Measurements from ENCODE around the gene ERFE.

ERFE gene

DNA sequence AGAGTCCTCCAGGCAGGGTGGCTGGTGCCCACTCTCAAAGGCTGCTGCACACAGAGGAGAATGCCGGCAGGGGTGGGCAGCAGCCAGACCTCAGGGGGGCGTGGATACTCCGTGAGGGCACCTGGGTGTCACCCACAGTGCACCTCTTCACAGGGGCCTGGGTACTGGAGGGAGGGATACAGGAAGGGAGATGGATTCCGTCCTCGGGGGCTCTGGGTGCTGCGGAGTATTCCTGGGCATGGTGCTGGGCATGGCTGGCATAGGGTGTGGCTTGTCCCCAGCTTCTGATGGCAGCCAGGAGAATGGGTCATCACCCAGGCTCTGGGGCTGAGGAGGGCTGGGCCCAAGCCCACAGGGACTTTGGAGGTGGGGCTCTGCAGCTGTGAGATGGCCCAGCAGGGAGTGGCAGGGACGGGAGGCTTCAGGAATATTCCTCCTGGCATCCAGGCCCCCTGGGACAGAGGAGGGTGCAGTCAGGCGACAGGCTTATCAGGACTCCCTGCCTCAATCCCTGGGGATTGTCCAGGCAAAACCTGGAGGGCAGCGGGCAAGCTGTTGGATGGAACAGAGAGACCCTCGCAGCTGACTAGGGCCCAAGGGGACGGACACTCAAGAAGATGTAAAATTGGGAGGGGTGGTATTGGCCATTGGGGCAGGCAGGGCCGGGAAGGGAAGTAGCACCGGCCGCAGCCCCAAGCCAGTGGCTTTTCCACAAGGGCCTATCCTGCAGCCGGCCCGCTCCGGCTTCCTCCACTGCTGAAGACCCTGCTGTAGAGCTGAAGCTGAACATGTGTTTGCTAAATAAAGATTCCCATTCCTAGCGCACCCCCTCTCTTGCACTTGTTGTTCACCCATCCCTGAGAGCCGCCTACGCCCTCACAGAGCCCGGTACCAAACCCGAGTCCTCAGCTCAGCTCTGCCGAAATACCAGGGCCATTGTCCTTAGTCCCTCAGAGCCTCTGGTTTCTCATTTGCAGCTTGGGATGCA lies 26.0 kb upstream of the ERFE start:
- Histone ChIP-seq H4K20me1 (ENCODE audit: insufficient read depth, low read length) (no peaks in the 10 kb centered on the region), H3K9me2 (ENCODE audit: low read depth, low read length) (no peaks in the 10 kb centered on the region), H3K4me1 (ENCODE audit: insufficient read depth, low read length, severe bottlenecking) (no peaks in the 10 kb centered on the region), H3K9me3 (ENCODE audit: low read length) (no peaks in the 10 kb centered on the region), H3K4me2 (ENCODE audit: low read length) (no peak overlapping the region), H3K9ac (ENCODE audit: low read length) (no peak overlapping the region), H2AFZ (ENCODE audit: low read length) (no peak overlapping the region), H3K27ac (ENCODE audit: low read depth, low read length, poor library complexity, severe bottlenecking) (no peak overlapping the region), H3K27me3 (ENCODE audit: insufficient read depth, low read length) (peaks cover 23% of the 10 kb centered on the region), H3K4me3 (ENCODE audit: low read depth, low read length, poor library complexity, severe bottlenecking) (no peak overlapping the region), H3F3A (ENCODE audit: insufficient read depth, low read length) (no peaks in the 10 kb centered on the region), H3K79me2 (ENCODE audit: insufficient read depth, low read length) (no peaks in the 10 kb centered on the region), H3K36me3 (ENCODE audit: insufficient read depth, low read length) (no peaks in the 10 kb centered on the region)
- TF ChIP-seq, protein P1, sequence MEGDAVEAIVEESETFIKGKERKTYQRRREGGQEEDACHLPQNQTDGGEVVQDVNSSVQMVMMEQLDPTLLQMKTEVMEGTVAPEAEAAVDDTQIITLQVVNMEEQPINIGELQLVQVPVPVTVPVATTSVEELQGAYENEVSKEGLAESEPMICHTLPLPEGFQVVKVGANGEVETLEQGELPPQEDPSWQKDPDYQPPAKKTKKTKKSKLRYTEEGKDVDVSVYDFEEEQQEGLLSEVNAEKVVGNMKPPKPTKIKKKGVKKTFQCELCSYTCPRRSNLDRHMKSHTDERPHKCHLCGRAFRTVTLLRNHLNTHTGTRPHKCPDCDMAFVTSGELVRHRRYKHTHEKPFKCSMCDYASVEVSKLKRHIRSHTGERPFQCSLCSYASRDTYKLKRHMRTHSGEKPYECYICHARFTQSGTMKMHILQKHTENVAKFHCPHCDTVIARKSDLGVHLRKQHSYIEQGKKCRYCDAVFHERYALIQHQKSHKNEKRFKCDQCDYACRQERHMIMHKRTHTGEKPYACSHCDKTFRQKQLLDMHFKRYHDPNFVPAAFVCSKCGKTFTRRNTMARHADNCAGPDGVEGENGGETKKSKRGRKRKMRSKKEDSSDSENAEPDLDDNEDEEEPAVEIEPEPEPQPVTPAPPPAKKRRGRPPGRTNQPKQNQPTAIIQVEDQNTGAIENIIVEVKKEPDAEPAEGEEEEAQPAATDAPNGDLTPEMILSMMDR (IDR thresholded peaks at IDR 0.05; ENCODE audit: low read length), result no peak
- TF ChIP-seq EZH2 (IDR thresholded peaks at IDR 0.05; ENCODE audit: borderline replicate concordance, low read length), result no peak

DNA sequence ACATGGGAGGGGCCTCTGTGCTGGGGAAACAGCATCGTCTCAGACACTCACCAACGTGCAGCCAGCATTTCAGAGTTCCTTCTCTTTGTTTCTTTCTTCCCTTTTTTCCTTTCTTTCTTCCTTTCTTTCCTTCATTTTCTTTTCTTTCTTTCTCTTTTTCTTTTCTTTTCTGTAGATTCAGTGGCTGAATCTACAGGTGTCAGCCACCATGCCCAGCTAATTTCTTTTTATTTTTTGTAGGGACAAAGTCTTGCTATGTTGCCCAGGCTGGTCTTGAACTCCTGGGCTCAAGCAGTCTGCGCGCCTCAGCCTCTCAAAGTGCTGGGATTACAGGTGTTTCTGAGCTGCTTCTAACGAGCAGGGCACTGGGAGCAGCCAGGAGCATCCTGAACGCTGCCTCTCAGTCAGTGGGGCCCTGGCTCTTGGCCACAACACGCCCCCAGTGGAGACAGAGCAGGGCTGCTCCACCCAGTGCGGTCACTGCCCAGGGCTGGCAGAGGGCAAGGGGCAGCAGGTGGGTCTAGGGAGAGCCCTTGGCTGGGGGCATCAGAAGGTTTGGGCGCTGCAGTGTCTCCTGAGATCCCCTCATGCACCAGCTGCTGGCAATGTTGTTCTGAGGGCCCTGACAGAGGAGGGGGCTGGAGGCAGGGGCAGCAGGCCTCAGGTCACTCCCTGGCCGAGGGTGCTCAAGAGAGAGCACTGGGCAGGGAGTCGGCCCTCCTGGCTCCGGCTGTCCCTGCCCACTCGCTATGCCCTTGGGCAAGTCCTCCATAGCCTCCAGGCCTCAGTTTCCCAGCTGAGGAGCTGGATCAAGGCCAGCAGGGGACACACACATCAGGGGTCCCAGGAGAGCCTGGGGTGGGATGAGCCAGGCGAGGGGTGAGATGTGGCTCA lies 25.0 kb upstream of the ERFE start:
- H3K4me3 ChIP-seq (ENCODE audit: low read depth, low read length, poor library complexity, severe bottlenecking), result no peak overlapping the region

DNA sequence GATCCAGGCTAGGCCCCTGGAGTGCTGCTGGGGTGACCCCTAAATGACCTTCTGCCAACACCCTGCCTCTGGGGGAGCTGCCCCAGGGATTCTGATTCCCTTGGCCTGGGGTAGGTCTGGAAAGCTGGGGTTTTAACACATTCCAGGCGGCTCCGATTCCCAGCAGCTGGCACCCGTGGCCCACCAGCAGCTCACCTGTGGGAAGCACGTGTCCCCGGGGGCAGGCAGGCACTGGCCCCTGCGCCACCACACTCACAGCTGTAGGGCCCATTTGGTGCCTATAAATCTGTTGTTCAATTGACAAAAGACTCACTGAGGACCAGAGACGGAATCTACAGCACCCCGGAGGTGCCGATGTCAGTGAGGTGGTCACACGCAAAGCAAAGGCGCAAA lies 24.4 kb upstream of the ERFE start:
- Histone ChIP-seq H3K4me2 (ENCODE audit: low read length) (no peak overlapping the region), H3K36me3 (ENCODE audit: insufficient read depth, low read length) (no peaks in the 10 kb centered on the region), H3K9me3 (ENCODE audit: low read length) (no peaks in the 10 kb centered on the region), H3K4me1 (ENCODE audit: insufficient read depth, low read length, severe bottlenecking) (peaks cover 4% of the 10 kb centered on the region), H2AFZ (ENCODE audit: low read length) (no peak overlapping the region), H3F3A (ENCODE audit: insufficient read depth, low read length) (no peaks in the 10 kb centered on the region), H3K9ac (ENCODE audit: low read length) (no peak overlapping the region), H3K4me3 (ENCODE audit: low read depth, low read length, poor library complexity, severe bottlenecking) (no peak overlapping the region), H3K79me2 (ENCODE audit: insufficient read depth, low read length) (no peaks in the 10 kb centered on the region), H4K20me1 (ENCODE audit: insufficient read depth, low read length) (no peaks in the 10 kb centered on the region), H3K27me3 (ENCODE audit: insufficient read depth, low read length) (peaks cover 28% of the 10 kb centered on the region), H3K27ac (ENCODE audit: low read depth, low read length, poor library complexity, severe bottlenecking) (no peak overlapping the region), H3K9me2 (ENCODE audit: low read depth, low read length) (no peaks in the 10 kb centered on the region)
- TF ChIP-seq, protein P1 (IDR thresholded peaks at IDR 0.05; ENCODE audit: low read length), result no peak
- no peak for TF ChIP-seq EZH2 (IDR thresholded peaks at IDR 0.05; ENCODE audit: borderline replicate concordance, low read length)

More for the DNA sequence above, 25.0 kb upstream of the ERFE start:
- no peak for TF ChIP-seq EZH2 (IDR thresholded peaks at IDR 0.05; ENCODE audit: borderline replicate concordance, low read length)
- TF ChIP-seq, protein P1 (IDR thresholded peaks at IDR 0.05; ENCODE audit: low read length), result no peak
- Histone ChIP-seq H3K9me3 (ENCODE audit: low read length) (no peaks in the 10 kb centered on the region), H3K9me2 (ENCODE audit: low read depth, low read length) (no peaks in the 10 kb centered on the region), H3K36me3 (ENCODE audit: insufficient read depth, low read length) (no peaks in the 10 kb centered on the region), H3K27me3 (ENCODE audit: insufficient read depth, low read length) (peaks cover 28% of the 10 kb centered on the region), H4K20me1 (ENCODE audit: insufficient read depth, low read length) (no peaks in the 10 kb centered on the region), H3K79me2 (ENCODE audit: insufficient read depth, low read length) (no peaks in the 10 kb centered on the region), H3K9ac (ENCODE audit: low read length) (no peak overlapping the region), H3K4me1 (ENCODE audit: insufficient read depth, low read length, severe bottlenecking) (no peaks in the 10 kb centered on the region), H3F3A (ENCODE audit: insufficient read depth, low read length) (no peaks in the 10 kb centered on the region), H3K27ac (ENCODE audit: low read depth, low read length, poor library complexity, severe bottlenecking) (no peak overlapping the region), H2AFZ (ENCODE audit: low read length) (no peak overlapping the region), H3K4me2 (ENCODE audit: low read length) (no peak overlapping the region)
